Smooth muscle cell (in vitro differentiated cells): ENCODE data around the gene SERPING1. TPM values are rescaled to one million over a fixed set of nuclear protein-coding genes. Genes with fewer than 3 reads are reported as not detected.

Experiments used
- DNase-seq: peaks from one replicate; lab custom pipeline; 2025; ENCODE audit not compliant: unreplicated experiment; lab: John Stamatoyannopoulos, UW
- H2AFZ ChIP-seq: fragments of 200-600 bp; sonication (generic); 2 replicates; pipeline ENCODE4 v1.6.0; 2016; ENCODE audit warnings: antibody characterized with exemption, low read depth, mild to moderate bottlenecking
- H3F3A ChIP-seq: fragments of 200-600 bp; sonication (generic); 2 replicates; pipeline ENCODE4 v1.6.0; 2017; ENCODE audit warnings: antibody characterized with exemption, low read depth
- H3K27ac ChIP-seq: fragments of 200-600 bp; sonication (generic); 2 replicates; pipeline ENCODE4 v1.5.1; 2016; ENCODE audit warnings: low read depth, mild to moderate bottlenecking
- H3K27me3 ChIP-seq: fragments of 200-600 bp; sonication (generic); 2 replicates; pipeline ENCODE4 v1.6.1; 2016; ENCODE audit warnings: low read depth, mild to moderate bottlenecking
- H3K36me3 ChIP-seq: fragments of 200-600 bp; sonication (generic); 2 replicates; pipeline ENCODE4 v1.5.1; 2016; ENCODE audit warnings: low read depth
- H3K4me1 ChIP-seq: fragments of 200-600 bp; sonication (generic); 2 replicates; pipeline ENCODE4 v1.5.1; 2016; ENCODE audit warnings: low read depth
- H3K4me2 ChIP-seq: fragments of 200-600 bp; sonication (generic); 2 replicates; pipeline ENCODE4 v1.6.0; 2016; ENCODE audit warnings: mild to moderate bottlenecking
- H3K4me3 ChIP-seq: fragments of 200-600 bp; sonication (generic); 2 replicates; pipeline ENCODE4 v1.5.1; 2016; ENCODE audit warnings: mild to moderate bottlenecking
- H3K79me2 ChIP-seq: fragments of 200-600 bp; sonication (generic); 2 replicates; pipeline ENCODE4 v1.6.0; 2016; ENCODE audit warnings: low read depth, mild to moderate bottlenecking
- H3K9ac ChIP-seq: fragments of 200-600 bp; sonication (generic); 2 replicates; pipeline ENCODE4 v1.6.0; 2016; ENCODE audit warnings: low read depth
- H3K9me3 ChIP-seq: fragments of 200-600 bp; sonication (generic); replicated peaks from 2 replicates; pipeline ENCODE4 v1.5.1; 2016; ENCODE audit warnings: low read depth
- H4K20me1 ChIP-seq: fragments of 200-600 bp; sonication (generic); 2 replicates; pipeline ENCODE4 v1.6.0; 2016; ENCODE audit warnings: low read depth
- WGBS: methylation state at CpG from one replicate; pipeline ENCODE4 v1.1.7; 2016; ENCODE audit warnings: low lambda C conversion rate; 5-methylcytosine and 5-hydroxymethylcytosine counted together
- polyA plus RNA-seq: library from polyadenylated mRNA; unstranded; fragments of >200 nt; fragmentation: Nextera tagmentation; extraction: Ambion mirVana; gene quantifications from 2 replicates; pipeline ENCODE4 v1.2.1, GENCODE V29; 2016
- total RNA-seq: library from RNA; depleted of rRNA; stranded (reverse); fragments of >200 nt; gene quantifications from 2 replicates; pipeline ENCODE4 v1.2.3, GENCODE V29; 2014
- TF ChIP-seq, protein P1 (sequence below): fragments of 200-600 bp; sonication (generic); IDR thresholded peaks from 2 replicates; pipeline ENCODE4 v1.5.1; 2017; ENCODE audit warnings: borderline replicate concordance, mild to moderate bottlenecking, antibody characterized with exemption; ENCODE audit not compliant: insufficient read depth, poor library complexity, severe bottlenecking

Gene SERPING1
- total and polyA plus RNA-seq, 2 experiments from 2014 or later: 47.8 to 95.8 TPM

DNA sequence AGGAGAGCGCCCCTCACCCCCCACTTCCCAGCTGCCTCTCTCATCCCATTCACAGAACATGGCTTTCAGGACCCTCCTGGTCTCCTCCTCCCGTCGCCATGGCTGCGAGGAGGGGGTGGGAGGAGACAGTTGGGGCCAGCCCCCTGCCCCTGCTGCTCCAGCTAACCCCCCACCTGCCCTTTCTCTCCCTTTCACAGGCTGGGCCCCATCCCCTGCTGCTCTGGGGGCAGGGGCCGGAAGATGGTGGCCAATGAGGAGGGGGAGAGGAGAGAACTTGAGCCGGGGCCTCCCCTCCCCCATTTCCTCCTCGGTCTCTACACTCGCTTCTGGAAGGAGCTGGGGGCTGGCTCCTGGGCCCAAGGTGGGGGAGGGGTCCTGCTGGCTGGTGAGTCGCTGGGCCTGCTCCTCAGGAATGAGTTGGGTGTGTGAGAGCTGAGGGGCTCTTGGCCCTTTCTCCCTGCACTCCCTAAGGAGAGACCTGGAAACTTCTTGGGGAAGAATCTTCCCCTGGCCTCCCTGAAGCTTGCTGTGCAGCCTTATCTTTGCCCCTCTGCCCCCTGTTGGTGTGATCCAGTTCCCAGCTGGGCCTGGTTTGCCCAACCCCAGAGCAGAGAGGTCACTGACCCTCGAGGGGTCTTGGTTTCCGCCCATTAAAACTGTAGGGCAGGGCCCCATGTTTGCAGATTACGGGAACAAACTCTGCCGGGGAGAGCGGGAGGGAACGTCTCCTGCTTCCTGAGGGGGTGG, 42.0 kb downstream of the SERPING1 start:
- Histone ChIP-seq H3K27me3 (no peaks in the 10 kb centered on the region), H3K27ac (peak overlapping the region; percentile 31), H3K79me2 (peaks cover 24% of the 10 kb centered on the region), H3K9ac (peak overlapping the region; percentile 95), H3K4me3 (peak overlapping the region; percentile 100), H3K4me1 (peaks cover 31% of the 10 kb centered on the region), H3F3A (peaks cover 10% of the 10 kb centered on the region), H2AFZ (no peak overlapping the region), H3K9me3 (no peaks in the 10 kb centered on the region), H3K4me2 (peak overlapping the region; percentile 98), H3K36me3 (no peaks in the 10 kb centered on the region), H4K20me1 (peaks cover 54% of the 10 kb centered on the region)
- peak; percentile 26 for DNase-seq
- WGBS: 2% methylated on average over 13 of the region's 15 CpGs
- TF ChIP-seq, protein P1, sequence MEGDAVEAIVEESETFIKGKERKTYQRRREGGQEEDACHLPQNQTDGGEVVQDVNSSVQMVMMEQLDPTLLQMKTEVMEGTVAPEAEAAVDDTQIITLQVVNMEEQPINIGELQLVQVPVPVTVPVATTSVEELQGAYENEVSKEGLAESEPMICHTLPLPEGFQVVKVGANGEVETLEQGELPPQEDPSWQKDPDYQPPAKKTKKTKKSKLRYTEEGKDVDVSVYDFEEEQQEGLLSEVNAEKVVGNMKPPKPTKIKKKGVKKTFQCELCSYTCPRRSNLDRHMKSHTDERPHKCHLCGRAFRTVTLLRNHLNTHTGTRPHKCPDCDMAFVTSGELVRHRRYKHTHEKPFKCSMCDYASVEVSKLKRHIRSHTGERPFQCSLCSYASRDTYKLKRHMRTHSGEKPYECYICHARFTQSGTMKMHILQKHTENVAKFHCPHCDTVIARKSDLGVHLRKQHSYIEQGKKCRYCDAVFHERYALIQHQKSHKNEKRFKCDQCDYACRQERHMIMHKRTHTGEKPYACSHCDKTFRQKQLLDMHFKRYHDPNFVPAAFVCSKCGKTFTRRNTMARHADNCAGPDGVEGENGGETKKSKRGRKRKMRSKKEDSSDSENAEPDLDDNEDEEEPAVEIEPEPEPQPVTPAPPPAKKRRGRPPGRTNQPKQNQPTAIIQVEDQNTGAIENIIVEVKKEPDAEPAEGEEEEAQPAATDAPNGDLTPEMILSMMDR: no peak

DNA sequence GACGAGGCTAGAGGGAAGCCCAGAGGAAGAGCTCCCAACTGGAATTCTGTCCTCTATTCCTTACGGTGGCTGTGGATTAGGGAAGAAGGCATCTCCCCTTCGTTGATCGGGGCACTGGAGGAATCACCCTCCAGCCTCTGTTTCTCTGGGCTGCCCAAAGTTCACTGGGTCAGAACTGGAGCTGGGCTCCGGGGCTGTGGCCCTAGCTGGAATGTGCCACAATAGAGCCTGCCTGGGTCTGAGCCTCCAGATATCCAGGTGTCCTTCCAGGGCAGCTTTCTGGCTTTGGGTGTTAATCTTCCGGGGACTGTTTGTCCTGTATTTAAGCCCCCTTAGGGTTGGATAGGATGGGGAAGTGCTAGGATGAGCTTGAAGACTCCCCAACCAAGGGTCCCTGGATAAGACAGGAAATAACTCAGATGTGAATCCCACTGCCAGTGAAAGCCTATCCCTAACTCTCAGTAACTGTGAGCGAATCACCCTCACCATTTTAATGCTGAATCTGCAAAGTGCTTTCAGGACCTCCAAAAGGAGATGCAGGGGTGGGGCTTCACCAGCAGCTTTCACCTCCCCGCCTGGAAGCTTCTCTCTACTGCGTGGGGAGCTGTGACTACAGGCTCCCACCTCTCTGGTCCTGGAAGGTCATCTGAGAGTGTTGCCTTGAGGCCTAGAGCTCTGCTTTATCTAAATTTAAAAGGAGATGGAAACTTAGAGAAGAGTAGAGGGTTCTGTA, 42.7 kb downstream of the SERPING1 start:
- WGBS: 18% methylated on average over 9 of the region's 9 CpGs
- peaks cover 24% of the 10 kb centered on the region for H3K79me2 ChIP-seq
- H3K27ac ChIP-seq: peak overlapping the region; percentile 31
- no peaks in the 10 kb centered on the region for H3K9me3 ChIP-seq
- H3K4me1 ChIP-seq: peaks cover 33% of the 10 kb centered on the region
- H3K27me3 ChIP-seq: no peaks in the 10 kb centered on the region
- TF ChIP-seq, protein P1: no peak
- no peaks in the 10 kb centered on the region for H3K36me3 ChIP-seq
- H4K20me1 ChIP-seq: peaks cover 62% of the 10 kb centered on the region
- no peak for DNase-seq
- no peak overlapping the region for H2AFZ ChIP-seq
- H3K4me2 ChIP-seq: peak overlapping the region; percentile 98
- no peak overlapping the region for H3K9ac ChIP-seq
- peaks cover 13% of the 10 kb centered on the region for H3F3A ChIP-seq
- H3K4me3 ChIP-seq: peak overlapping the region; percentile 100

DNA sequence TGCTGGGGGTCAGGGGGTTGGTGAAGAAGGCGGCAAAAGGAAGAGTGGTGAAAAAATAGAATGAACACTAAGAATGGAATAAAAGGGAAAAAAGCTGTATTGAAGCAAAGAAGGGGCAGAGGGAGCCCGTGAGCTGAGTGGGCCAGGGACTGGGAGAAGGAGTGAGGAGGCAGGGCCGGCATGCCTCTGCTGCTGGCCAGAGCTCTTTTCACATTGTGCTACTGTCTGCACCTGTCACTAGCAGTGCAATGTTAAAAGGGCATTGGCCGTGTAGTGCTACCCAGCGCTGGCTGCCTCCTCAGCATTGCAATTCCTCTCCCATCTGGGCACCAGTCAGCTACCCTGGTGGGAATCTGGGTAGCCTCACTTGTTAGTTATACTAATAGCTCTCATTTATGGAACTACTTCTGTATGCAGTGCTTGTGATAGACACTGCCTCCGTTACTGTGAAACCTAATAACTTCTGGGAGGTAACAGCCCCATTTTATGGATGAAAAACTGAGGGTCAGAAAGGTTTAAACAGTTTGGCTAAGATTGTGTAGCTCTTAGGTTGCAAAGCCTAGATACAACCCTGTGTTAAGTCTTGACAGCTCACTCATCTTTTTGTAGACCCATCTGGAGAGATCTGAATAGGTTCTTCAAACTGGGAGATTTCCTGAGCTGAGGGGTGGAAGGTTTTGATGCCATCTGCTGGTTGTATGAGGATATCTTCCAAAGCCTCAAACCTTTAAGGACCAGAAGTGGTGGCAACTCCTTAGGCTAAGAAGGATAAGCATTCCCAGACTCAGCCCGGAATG, 43.7 kb downstream of the SERPING1 start:
- DNase-seq: no peak
- Histone ChIP-seq H3K9ac (no peak overlapping the region), H3F3A (peaks cover 15% of the 10 kb centered on the region), H4K20me1 (peaks cover 71% of the 10 kb centered on the region), H3K36me3 (no peaks in the 10 kb centered on the region), H3K4me2 (peak overlapping the region; percentile 98), H3K27ac (no peak overlapping the region), H3K9me3 (no peaks in the 10 kb centered on the region), H3K4me1 (peaks cover 33% of the 10 kb centered on the region), H3K79me2 (peaks cover 24% of the 10 kb centered on the region), H3K4me3 (no peak overlapping the region), H3K27me3 (no peaks in the 10 kb centered on the region), H2AFZ (no peak overlapping the region)
- WGBS: 69% methylated on average over 7 of the region's 7 CpGs
- TF ChIP-seq, protein P1: peak; percentile 46
